ENCODE results near the gene EIF1. TPM values are rescaled to one million over a fixed set of nuclear protein-coding genes. Genes with fewer than 3 reads are reported as not detected.
A peak's percentile ranks its signal among the peaks of the same experiment; 100 is the strongest.

The EIF1 gene
- total RNA-seq, 1 donor from 2014 or later, result 677 TPM

GRCh38 chr17:41676058-41676419 lies 12.6 kb upstream of the EIF1 start:
- H3K27me3 Mint-ChIP-seq, result no peaks in the 10 kb centered on the region
- H3K9me3 Mint-ChIP-seq, result no peaks in the 10 kb centered on the region
- peak overlapping the region; percentile 74 for H3K27ac Mint-ChIP-seq
- peaks cover 22% of the 10 kb centered on the region for H3K4me1 Mint-ChIP-seq (ENCODE audit: unreplicated experiment)
- H3K36me3 Mint-ChIP-seq, result peaks cover 4% of the 10 kb centered on the region
- H3K4me3 Mint-ChIP-seq, result peak overlapping the region; percentile 7
- DNase-seq (ENCODE audit: extremely low spot score, unreplicated experiment), result no peak
- TF ChIP-seq CTCF (conservative IDR thresholded peaks at IDR 0.05), result no peak

- no peak for TF ChIP-seq CTCF (conservative IDR thresholded peaks at IDR 0.05)
- Mint-ChIP-seq H3K36me3 (peaks cover 4% of the 10 kb centered on the region), H3K4me1 (ENCODE audit: unreplicated experiment) (peaks cover 26% of the 10 kb centered on the region), H3K9me3 (no peaks in the 10 kb centered on the region), H3K4me3 (peak overlapping the region; percentile 40), H3K27me3 (no peaks in the 10 kb centered on the region), H3K27ac (peak overlapping the region; percentile 79)
- no peak for DNase-seq (ENCODE audit: extremely low spot score, unreplicated experiment)
These were observed 10.2 kb upstream of the EIF1 start for GRCh38 chr17:41678411-41678906.

- Mint-ChIP-seq H3K9me3 (no peaks in the 10 kb centered on the region), H3K27ac (peak overlapping the region; percentile 79), H3K4me1 (ENCODE audit: unreplicated experiment) (peaks cover 33% of the 10 kb centered on the region), H3K27me3 (no peaks in the 10 kb centered on the region), H3K4me3 (peak overlapping the region; percentile 40), H3K36me3 (peaks cover 4% of the 10 kb centered on the region)
- DNase-seq (ENCODE audit: extremely low spot score, unreplicated experiment), result no peak
- TF ChIP-seq CTCF (conservative IDR thresholded peaks at IDR 0.05), result no peak
These were observed 9.6 kb upstream of the EIF1 start for GRCh38 chr17:41678907-41679739.

GRCh38 chr17:41679740-41680425 lies 8.8 kb upstream of the EIF1 start:
- no peak overlapping the region for H3K4me3 Mint-ChIP-seq
- no peaks in the 10 kb centered on the region for H3K27me3 Mint-ChIP-seq
- no peak overlapping the region for H3K27ac Mint-ChIP-seq
- no peak for DNase-seq (ENCODE audit: extremely low spot score, unreplicated experiment)
- H3K36me3 Mint-ChIP-seq, result peaks cover 4% of the 10 kb centered on the region
- no peaks in the 10 kb centered on the region for H3K9me3 Mint-ChIP-seq
- H3K4me1 Mint-ChIP-seq (ENCODE audit: unreplicated experiment), result peaks cover 35% of the 10 kb centered on the region
- TF ChIP-seq CTCF (conservative IDR thresholded peaks at IDR 0.05), result no peak

- H3K4me3 Mint-ChIP-seq, result no peak overlapping the region
- H3K27ac Mint-ChIP-seq, result no peak overlapping the region
- no peaks in the 10 kb centered on the region for H3K9me3 Mint-ChIP-seq
- H3K4me1 Mint-ChIP-seq (ENCODE audit: unreplicated experiment), result peaks cover 35% of the 10 kb centered on the region
- peaks cover 4% of the 10 kb centered on the region for H3K36me3 Mint-ChIP-seq
- no peak for TF ChIP-seq CTCF (conservative IDR thresholded peaks at IDR 0.05)
- no peak for DNase-seq (ENCODE audit: extremely low spot score, unreplicated experiment)
- H3K27me3 Mint-ChIP-seq, result no peaks in the 10 kb centered on the region
These were observed 8.2 kb upstream of the EIF1 start for GRCh38 chr17:41680426-41681040.
